Esophagus muscularis mucosa (tissue), 4 donors: ENCODE results near the gene SLC4A2. TPM values are rescaled to one million over a fixed set of nuclear protein-coding genes. Genes with fewer than 3 reads are reported as not detected.
"Not testable (repeated sequence)": the region's sequence is repeated elsewhere in the genome, so short reads cannot be mapped to it uniquely, and the experiment has no call there.

ENCODE experiments used
- DNase-seq: peaks from one replicate; pipeline ENCODE4 v3.0.0-alpha.2; 2017; ENCODE audit errors: extremely low spot score
- H3K27ac ChIP-seq, 4 donors: fragments of 200-600 bp; sonication (generic); replicated peaks in 1 of 4; 1 replicate in 3 of 4; 2 replicates in 1 of 4; pipeline ENCODE4 v1.5.1; 2016 to 2019; ENCODE audit warnings: mild to moderate bottlenecking in 1 of 4
- H3K27me3 ChIP-seq, 4 donors: fragments of 200-600 bp; sonication (generic); one replicate each; pipeline versions ENCODE4 v1.5.1 to v1.6.0; 2016 to 2019
- H3K36me3 ChIP-seq, 4 donors: fragments of 200-600 bp; sonication (generic); one replicate each; pipeline ENCODE4 v1.5.1; 2016 to 2019
- H3K4me1 ChIP-seq, 4 donors: fragments of 200-600 bp; sonication (generic); one replicate each; pipeline ENCODE4 v1.5.1; 2016 to 2019
- H3K4me3 ChIP-seq, 4 donors: fragments of 200-600 bp; sonication (generic); 1 replicate in 2 of 4; 2 replicates in 2 of 4; pipeline ENCODE4 v1.5.1; 2016 to 2019; ENCODE audit warnings: mild to moderate bottlenecking in 4 of 4, moderate library complexity in 1 of 4
- H3K9me3 ChIP-seq, 4 donors: fragments of 200-600 bp; sonication (generic); 1 replicate in 3 of 4; 2 replicates in 1 of 4; pipeline ENCODE4 v1.5.1; 2016 to 2019
- EP300 ChIP-seq: sonication (generic); formaldehyde crosslinking; IDR thresholded peaks from one replicate; pipeline ENCODE4 v1.6.1; 2017; ENCODE audit warnings: antibody characterized with exemption
- POLR2A ChIP-seq: fragments of 450-650 bp; IDR thresholded peaks from one replicate; pipeline ENCODE4 v1.6.1; 2017; ENCODE audit warnings: antibody characterized with exemption, moderate library complexity, mild to moderate bottlenecking, low read depth
- POLR2AphosphoS5 ChIP-seq, 2 donors: sonication (generic); formaldehyde crosslinking; IDR thresholded peaks; one replicate each; pipeline ENCODE4 v1.6.1; 2017; ENCODE audit warnings: antibody characterized with exemption in 2 of 2
- WGBS: methylation state at CpG from one replicate; pipeline ENCODE4 v1.1.5; 2018; 5-methylcytosine and 5-hydroxymethylcytosine counted together
- intact Hi-C: fragments of 100-400 bp; cut with DNase I; formaldehyde crosslinking; loops from one replicate; pipeline ENCODE4 v1.15.1; 2023
- total RNA-seq, 4 donors: library from RNA; depleted of rRNA; stranded (reverse); fragments of >200 nt; gene quantifications; one replicate each; pipeline versions ENCODE4 v1.1.0 to v1.2.1, GENCODE V29; 2016
- TF ChIP-seq, protein P1 (sequence below), 3 experiments: fragments of 200-600 bp in 2 of 3; fragments of 450-650 bp in 1 of 3; sonication (generic) in 2 of 3; IDR thresholded peaks; one replicate each; pipeline ENCODE4 v1.5.1; 2017 to 2019; ENCODE audit warnings: antibody characterized with exemption in 3 of 3, mild to moderate bottlenecking in 2 of 3, moderate library complexity in 1 of 3

SLC4A2 gene
- total RNA-seq, 4 donors from 2014 or later = 96.8 to 165 (median 122) TPM

DNA sequence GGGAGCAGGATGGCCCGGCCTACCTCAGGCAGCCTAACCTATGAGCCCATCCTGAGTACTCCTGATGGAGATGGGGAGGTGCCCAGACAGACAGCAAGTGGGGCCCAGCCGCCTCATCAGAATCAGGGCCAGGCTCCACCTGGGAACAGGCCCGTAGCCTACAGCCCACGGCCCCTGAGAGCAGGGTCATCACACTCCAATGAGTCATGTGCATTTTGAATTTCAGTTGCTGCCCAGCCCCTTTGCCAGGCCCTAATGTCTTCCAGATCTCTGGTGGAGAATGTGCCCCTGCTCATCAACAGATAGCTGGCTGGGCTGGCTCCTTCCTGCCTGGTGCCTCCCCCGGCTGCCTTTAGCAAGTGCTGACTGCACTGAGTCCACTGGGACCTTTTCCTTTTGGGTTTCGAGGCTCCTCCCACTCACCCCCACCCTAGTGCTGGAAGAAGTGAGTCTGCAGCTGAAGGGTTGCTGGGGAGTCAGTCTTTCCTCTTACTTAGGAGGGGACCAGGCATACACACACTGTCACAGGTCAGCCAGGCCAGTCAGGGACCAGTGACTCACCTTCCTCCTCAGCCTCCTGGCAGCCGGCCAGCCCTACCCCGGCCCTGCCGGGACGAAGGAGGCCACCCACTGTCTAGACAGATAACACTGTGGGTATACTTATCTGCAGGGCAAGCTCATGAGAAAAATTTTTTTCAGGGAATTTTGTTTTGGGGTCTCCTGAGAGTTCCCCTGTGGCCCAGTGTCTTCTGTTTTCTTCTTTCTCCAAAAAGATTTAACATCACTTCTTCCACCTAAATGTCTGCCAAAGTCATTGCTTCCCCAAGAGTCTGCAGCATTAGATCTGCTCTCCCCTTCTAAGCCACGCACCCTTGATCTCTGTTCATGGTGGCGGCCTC, 20.2 kb upstream of the SLC4A2 start:
- intact Hi-C loops = no loop called here
- no peak for DNase-seq
- Histone ChIP-seq H3K27ac (peak overlapping the region; percentile 22 to 50 (median 28)), H3K4me3 (no peak overlapping the region), H3K27me3 (no peaks in the 10 kb centered on the region), H3K9me3 (no peaks in the 10 kb centered on the region), H3K36me3 (peaks cover 24 to 78% (median 63%) of the 10 kb centered on the region in 4 donors), H3K4me1 (peaks cover 17 to 19% (median 18%) of the 10 kb centered on the region in 4 donors)
- 36% methylated on average over 12 of the region's 12 CpGs for WGBS
- TF ChIP-seq EP300 (no peak), POLR2A (no peak), POLR2AphosphoS5 (IDR thresholded peaks at IDR 0.05) (peak; percentile 48 to 53)
- TF ChIP-seq, protein P1, sequence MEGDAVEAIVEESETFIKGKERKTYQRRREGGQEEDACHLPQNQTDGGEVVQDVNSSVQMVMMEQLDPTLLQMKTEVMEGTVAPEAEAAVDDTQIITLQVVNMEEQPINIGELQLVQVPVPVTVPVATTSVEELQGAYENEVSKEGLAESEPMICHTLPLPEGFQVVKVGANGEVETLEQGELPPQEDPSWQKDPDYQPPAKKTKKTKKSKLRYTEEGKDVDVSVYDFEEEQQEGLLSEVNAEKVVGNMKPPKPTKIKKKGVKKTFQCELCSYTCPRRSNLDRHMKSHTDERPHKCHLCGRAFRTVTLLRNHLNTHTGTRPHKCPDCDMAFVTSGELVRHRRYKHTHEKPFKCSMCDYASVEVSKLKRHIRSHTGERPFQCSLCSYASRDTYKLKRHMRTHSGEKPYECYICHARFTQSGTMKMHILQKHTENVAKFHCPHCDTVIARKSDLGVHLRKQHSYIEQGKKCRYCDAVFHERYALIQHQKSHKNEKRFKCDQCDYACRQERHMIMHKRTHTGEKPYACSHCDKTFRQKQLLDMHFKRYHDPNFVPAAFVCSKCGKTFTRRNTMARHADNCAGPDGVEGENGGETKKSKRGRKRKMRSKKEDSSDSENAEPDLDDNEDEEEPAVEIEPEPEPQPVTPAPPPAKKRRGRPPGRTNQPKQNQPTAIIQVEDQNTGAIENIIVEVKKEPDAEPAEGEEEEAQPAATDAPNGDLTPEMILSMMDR (IDR thresholded peaks at IDR 0.05) = no peak

DNA sequence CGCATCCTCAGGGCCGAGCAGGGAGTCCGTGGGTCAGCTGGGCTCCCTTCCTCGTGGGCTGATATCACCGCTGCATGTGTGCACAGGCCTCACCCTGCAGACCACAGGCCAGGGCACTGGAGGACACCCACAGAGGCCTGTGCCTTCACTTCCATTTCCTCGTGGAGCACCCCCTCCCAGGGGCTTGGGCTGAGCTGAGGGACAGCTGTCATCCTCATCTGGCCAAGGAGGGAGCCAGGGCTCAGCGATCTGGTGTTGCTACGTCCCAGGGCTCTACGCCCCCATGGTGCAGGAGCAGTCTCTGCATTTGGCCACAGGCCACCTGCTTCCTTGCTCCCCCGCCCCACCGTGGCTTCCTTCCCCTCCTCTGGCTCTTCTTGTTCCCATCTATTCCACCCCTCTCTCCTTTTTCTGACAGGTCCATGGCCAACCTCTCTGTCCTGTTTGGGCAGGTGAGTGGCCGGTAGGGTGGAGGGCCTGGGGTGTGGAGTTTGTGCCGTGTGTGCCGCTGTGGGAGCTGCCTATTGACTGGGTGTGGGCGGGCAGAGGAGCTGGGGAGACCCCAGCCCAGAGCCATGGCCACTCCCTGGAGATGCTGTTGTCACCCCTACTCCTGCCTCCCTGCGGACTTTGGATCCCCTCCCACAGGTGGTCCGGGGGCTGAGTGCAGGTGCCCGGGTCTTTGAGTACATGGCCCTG, 19.4 kb upstream of the SLC4A2 start:
- H3K9me3 ChIP-seq = no peaks in the 10 kb centered on the region
- no peak overlapping the region for H3K27ac ChIP-seq
- no peak for TF ChIP-seq EP300
- no peak for TF ChIP-seq POLR2A
- TF ChIP-seq POLR2AphosphoS5 (IDR thresholded peaks at IDR 0.05) = no peak
- TF ChIP-seq, protein P1 (IDR thresholded peaks at IDR 0.05) = no peak
- H3K27me3 ChIP-seq = no peaks in the 10 kb centered on the region
- H3K36me3 ChIP-seq = peaks cover 18 to 78% (median 64%) of the 10 kb centered on the region in 4 donors
- H3K4me3 ChIP-seq = no peak overlapping the region
- peaks cover 17 to 19% (median 18%) of the 10 kb centered on the region in 4 donors for H3K4me1 ChIP-seq
- intact Hi-C loops = no loop called here
- no peak for DNase-seq
- WGBS = 74% methylated on average over 18 of the region's 18 CpGs

GRCh38 chr7:151040616-151041375, 18.6 kb upstream of the SLC4A2 start:
- H3K27ac ChIP-seq = no peak overlapping the region
- peaks cover 14 to 78% (median 66%) of the 10 kb centered on the region in 4 donors for H3K36me3 ChIP-seq
- TF ChIP-seq, protein P1 (IDR thresholded peaks at IDR 0.05) = no peak
- TF ChIP-seq EP300 (no peak), POLR2A (no peak), POLR2AphosphoS5 (IDR thresholded peaks at IDR 0.05) (no peak)
- no peak for DNase-seq
- H3K4me3 ChIP-seq = no peak overlapping the region
- no peaks in the 10 kb centered on the region for H3K9me3 ChIP-seq
- peaks cover 14 to 18% (median 17%) of the 10 kb centered on the region in 4 donors for H3K4me1 ChIP-seq
- 86% methylated on average over 15 of the region's 30 CpGs for WGBS
- H3K27me3 ChIP-seq = no peaks in the 10 kb centered on the region
- intact Hi-C loops = no loop called here

DNA sequence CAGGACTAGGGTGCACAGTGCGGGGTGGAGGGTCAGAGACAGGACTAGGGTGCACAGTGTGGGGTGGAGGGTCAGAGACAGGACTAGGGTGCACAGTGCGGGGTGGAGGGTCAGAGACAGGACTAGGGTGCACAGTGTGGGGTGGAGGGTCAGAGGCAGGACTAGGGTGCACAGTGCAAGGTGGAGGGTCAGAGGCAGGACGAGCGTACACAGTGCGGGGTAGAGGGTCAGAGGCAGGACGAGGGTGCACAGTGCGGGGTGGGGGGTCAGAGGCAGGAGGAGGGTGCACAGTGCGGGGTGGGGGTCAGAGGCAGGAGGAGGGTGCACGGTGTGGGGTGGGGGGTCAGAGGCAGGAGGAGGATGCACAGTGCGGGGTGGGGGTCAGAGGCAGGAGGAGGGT, 15.9 kb upstream of the SLC4A2 start:
- 91% methylated on average over 10 of the region's 10 CpGs for WGBS
- peaks cover 0 to 62% (median 51%) of the 10 kb centered on the region in 4 donors for H3K36me3 ChIP-seq
- H3K9me3 ChIP-seq, H3K27ac ChIP-seq, H3K27me3 ChIP-seq, intact Hi-C loops, H3K4me3 ChIP-seq, DNase-seq: not testable (repeated sequence)
- peaks cover 13 to 30% (median 26%) of the 10 kb centered on the region in 4 donors for H3K4me1 ChIP-seq
